GM18870 (cell line): ENCODE results near the gene CXADR.

Experiments used
- ATAC-seq: cut with Tn5 transposase; IDR thresholded peaks from one replicate; pipeline ENCODE4 v1.9.1; 2021; ENCODE audit warnings: moderate library complexity; ENCODE audit not compliant: unreplicated experiment

CXADR gene

DNA sequence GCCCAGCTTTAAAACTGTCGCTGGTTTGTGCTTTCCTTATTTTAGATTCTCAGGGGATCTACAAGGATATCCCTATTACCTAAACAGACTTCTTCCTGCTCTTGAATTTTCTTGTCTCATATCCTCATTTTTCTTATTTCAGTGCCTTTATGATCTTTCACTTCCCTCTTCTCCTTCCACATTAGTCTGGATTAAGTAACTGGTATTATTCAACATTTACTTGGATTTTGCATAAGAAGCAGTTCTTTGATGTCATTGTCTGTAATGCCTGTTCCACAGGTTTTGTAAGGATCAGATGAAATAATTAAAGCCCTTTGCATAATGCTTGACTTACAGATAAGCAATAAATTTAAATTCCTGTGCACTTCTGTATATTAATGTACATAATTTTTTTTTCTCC is 26.5 kb downstream of the CXADR start:
- ATAC-seq = no peak

DNA sequence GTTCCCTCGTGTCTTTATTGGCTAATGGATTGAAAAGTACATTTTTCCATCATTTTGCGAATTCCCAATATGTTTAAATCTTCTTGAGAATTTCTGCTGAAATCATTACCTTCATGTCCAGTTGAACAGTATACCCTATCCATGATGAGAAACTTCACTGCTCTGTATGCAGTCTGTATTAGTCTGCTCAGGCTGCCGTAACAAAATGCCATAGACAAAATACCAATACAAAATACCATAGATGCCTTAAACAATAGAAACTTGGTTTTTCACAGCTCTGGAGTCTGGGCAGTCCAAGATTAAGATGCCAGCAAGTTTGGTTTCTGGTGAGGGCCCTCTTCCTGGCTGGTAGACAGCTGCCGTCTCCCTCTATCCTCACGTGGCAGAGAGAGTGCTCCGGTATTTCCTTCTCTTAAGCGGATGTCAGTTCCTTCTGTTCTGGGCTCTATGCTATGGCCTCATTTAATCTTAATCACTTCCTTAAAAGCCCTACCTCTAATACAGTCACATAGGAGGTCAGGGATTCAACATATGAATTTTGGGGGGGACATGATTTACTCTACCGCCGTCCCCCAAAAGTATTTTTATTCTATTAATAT is 27.0 kb downstream of the CXADR start:
- ATAC-seq = no peak

DNA sequence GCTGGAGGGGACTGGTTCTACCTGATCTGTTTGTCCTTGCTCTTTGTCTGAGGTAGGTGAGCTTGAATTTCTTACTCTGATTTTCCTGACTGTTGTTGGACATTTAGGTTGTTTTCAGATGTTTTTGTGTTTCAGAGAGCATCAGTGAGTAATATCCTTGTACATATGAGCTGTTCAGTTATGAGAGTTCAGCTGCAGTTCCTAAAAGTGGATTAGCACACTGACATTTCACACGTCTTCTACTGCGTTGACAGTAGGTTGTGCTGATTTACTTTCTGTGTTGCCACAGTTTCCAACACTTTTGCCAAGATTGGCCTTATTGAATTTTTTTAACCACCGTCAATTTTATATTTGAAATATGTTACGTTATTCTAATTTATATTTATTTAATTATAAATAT is 27.7 kb downstream of the CXADR start:
- no peak for ATAC-seq

DNA sequence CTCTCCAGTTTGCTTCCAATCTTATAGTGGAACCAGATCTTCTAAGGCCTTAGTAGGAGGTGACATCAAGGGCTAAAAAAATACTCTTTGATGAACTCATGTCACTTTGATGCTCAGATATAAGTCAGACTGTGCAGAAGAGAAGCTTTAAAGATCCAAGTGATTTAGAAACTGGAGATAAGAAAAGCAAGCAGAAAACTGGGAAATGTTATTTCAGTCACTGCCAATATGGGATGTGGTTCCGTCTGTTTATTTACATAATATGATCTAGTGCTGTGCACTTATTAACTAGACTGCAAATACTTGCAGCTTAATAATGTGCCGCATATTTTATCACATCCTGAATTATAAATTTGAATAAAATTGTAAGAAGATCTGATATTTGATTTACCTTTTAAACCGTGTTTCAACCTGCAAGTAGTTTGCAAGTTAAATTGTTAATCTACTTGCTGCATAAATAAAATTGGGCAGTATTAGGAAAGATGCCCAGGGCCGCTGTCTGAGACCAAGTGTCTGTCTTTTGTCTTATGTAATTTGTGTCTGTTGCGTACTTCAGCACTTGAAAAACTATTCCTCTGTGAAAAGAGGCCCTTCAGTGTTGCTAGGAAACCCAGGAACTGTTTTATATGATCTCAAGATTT is 29.6 kb downstream of the CXADR start:
- ATAC-seq = no peak

DNA sequence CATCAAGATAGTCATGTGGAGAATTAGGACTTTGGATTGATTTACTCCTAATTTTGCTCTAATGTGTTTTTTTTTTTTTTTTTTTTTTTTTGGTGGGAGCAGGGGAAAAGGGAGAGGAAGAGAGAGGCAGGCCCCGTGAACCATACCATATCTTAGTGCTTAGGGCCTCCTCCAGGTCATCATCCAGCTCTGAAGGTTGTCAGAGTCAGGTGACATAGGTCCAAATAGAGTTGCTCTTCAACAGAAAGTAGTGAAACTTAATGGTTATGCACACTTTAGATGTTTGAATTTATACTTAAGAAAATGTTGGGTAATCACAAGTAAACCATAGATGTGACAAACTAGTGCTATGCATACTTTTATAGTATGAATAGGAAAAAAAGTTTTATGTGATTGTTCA is 32.2 kb downstream of the CXADR start:
- ATAC-seq = no peak

DNA sequence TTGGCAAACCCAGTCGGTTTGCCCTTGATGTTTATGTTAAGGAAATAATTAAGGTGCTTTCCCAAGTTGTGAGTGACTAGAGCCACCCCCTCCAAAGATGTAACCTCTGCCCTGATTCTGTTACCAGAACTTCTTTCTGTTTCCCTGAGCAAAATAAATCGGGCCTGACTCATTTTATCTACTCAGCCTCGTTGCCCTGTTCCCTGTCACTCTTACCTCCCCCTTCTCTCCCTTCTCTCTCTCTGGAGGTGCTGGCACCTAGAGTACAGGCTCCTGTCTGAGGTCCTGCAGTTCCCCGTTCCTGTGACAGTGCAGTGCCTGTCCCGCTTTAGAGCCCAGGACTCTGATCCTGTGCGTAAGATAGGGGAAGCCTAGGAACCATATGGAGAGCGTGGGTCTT is 35.4 kb downstream of the CXADR start:
- ATAC-seq = no peak

DNA sequence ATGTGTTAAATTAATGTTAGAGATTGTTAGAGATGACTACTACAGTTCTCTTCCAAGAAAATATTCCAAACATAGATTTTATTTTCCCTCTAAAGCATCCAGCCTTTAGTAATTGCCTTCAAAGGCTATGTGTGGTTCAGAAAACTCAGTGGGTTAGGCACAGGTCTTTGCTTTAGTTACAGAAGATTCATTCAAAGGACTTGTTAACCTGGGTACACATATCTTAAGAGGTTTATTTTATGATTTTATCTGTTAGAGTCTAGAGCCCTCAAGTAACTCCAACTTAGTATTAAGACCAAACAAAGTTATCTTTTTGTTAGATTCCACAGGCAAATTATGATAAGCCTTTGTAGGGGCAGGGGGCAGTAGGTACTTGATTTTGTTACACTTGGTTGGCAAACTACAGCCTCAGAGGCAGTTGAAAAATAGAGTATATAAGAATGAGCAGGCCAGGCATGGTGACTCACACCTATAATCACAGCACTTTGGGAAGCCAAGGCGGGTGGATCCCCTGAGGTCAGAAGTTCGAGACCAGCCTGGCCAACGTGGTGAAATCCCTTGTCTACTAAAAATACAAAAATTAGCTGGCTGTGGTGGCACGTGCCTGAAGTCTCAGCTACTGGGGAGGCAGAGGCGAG is 37.9 kb downstream of the CXADR start:
- ATAC-seq = no peak

DNA sequence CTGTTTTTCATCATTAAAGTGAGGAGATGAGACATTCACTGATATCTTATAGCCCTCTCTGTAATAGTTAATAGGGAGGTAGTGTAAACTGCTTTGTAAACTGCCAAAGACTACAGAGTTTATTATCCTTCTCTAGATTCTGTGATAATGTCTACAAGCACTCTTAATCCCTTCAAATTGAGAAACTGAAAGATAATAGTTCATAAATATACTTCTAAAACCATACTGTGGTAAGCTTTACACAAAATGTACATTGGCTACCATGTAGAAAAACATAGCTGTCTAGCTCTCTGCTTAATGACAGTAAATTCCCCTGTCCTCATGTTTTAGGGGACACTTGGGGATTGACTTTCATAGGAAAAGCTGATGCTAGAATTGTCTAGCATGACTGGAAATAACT is 39.6 kb downstream of the CXADR start:
- no peak for ATAC-seq

DNA sequence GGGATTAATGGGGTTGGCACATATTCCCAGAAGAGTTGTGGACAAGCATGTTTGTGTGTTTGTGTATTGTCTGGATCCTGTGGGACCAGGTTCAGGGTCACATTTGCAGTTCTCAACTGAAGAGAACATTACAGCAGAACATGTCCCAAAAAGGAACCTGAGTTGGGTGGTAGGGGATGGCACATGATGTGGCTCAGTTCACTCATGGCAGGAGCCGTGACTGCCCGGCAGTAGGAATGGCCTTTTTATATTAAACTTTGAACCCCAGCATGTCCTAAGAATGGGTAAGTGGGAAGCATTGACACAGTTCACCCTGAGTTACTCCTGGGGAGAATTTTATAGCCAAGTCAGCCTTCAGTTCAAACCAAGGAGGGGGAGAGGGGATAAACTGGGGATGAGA is 41.3 kb downstream of the CXADR start:
- no peak for ATAC-seq

DNA sequence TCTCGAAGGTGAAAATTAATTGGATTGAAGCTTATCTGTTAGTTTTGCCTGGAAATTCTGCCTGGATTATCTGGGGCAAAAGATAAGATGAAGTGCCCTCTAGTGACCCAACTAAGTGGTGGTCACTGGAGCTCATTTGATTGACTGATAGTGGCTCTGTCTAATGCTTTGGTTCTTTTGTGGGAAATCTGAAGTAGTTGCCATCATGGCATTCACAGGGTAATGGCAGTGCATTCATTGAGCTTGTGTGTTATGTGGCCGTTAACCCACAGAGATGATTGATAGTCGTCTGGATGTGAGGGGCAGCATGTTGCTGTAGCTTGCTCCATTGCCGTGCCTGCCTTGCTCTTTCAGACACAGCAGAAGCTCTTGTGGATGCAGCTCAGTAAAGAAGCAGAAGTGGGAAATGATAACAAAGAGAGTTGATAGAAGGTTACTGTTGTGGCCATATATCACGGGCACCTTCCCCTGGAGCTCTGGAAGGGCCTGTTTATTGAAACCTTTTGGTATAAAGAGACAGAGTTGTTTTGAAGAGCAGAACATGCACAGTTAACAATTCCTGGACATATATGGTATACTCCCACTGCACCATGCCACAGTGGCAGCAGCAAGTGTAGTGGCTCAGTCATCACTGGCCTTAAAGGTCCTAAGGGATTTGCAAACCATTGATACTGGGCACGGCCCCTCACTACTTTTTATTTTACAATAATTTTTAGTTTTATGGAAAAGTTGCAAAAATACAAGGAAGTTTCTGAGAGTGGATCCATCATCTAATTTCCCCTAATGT is 42.0 kb downstream of the CXADR start:
- no peak for ATAC-seq

DNA sequence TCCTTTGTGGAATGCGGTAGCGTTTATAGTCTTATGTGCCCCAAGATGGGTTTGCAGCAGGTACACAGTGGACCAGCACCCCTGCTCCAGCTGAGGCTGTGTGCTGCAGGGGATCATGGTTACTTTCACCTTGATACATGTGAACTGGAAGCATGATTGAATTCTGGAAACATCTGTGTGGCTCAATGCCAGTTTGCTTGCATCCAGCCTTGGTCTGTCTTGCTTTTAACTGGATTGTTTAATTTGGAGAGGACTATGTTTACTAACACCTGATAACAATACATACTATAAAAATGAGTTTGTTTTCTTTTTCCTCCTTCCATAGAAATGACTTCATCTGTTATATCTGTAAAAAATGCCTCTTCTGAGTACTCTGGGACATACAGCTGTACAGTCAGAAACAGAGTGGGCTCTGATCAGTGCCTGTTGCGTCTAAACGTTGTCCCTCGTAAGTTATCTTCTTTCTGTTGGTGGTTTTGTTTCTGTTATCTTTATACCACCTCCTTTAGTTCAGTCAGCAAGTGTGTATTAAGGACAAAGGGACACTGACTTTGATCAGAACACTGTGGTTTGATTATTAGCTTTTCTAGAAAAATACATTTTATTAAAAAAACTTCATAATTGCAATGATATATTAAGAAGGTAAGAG is 47.7 kb downstream of the CXADR start:
- no peak for ATAC-seq

DNA sequence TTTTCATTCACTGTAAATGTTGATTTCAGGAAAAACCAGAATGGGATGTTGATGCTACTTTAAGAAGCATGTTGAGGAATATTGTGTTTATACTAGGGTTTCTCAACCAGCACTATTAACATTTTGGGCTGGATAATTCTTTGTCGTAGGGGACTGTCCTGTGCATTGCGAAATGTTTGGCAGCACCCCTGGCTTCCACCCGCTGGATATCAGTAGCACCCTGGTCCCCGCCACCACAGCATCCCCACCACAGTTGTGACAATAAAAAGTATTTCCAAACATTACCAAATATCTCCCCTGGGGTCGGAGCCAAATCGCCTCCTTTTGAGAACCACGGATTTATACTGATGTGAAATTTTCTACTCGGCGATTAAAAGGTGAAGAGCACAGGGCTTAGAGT is 57.9 kb downstream of the CXADR start:
- no peak for ATAC-seq

DNA sequence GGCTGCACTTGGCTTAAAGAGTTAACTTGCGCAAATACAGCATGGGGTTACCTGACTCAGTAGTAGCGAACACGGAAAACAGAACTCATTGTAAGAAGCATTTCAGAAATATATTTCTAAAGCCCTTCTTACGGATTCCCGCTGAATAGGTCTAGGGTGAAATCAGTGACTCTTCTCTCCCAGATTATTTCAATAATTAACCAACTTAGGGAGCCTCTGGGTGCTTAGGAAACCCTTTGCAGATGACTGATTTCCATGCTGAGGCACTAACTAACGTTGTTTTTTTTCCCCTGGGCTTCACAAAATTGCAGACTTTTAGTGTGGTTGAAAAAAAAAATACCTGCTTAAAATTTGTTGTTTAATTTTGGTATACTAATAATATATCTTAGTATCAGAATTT is 59.6 kb downstream of the CXADR start:
- no peak for ATAC-seq

DNA sequence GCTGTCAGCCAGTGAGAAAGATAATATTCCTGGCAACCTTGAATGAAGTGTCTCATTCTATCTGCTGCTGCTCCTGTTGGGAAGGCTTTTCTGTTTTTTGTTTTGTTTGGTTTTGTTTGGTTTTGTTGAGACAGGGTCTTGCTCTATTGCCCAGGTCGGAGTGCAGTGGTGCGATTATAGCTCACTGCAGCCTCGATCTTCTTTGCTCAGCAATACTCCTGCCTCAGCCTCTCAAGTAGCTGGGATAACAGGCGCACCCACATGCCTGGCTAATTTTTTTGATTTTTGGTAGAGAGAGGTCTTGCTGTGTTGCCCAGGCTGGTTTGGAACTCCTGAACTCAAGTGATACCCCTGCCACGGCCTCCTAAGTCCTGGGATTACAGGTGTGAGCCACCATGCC is 62.2 kb downstream of the CXADR start:
- ATAC-seq = no peak

DNA sequence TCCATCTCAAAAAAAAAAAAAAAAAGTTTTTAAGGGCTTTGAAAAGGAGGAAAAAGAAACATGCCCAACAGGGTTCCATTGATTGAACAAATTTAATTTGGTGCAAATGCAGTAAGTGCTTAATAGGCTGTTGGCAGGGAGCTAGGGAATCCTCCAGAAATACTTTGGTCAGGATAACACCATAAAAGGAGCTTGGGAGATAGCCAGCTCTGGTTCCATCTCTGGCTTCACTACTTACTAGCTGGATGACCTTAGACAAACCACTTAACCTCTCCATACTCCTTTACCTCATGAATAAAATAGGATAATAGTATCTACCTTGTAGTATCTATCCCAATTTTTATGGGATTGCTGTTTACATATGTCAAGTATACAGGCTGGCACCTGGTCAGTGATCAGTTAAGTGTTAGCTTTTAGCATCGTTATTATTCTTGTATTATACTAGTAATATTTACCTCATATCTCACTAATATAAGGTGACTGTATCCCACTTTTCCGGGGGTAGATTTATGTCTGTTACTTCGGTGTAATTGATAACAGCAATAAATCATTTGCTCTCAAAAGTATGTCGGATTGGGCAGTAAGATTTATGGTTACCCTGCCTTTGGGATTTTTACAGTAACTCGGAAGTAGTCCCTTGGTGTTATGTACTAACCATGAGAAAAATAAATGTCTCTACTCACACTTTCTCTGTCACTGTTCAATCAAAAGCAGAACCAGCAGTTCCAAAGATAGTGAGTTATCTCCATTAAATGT is 63.4 kb downstream of the CXADR start:
- ATAC-seq = no peak

DNA sequence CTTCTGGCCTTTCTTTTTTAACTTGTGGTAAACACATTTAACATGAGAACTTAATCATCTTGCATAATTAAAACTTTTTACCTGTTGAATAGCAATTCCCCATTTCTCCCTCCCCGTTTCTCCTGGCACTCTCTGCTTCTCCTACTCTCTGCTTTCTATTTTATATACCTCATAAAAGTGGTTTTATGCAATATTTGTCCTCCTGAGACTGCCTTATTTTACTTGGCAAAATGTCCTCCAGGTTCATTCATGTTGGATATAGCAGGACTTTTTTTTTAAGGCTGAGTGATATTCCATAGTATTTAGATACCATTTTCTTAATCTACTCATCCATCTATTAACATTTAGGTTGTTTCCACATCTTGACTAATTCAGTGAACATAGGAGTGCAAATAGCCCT is 64.9 kb downstream of the CXADR start:
- no peak for ATAC-seq

DNA sequence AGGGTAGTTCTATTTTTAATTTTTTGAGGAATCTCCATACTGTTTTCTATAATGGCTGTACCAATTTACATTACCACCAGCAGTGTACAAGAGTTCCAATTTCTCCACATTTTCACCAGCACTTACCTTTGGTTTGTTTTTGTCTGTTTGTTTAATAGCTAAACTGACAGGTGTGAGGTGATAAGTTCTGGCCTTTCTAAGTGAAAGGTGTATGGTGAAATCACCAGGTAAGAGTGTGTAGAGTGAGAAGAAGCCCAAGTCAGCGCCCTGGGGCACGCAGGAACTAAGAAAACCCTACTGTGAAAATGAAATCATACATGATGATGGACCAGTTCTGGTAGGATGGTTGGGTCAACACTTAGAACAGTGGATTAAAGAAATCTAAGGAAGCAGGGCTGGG is 65.3 kb downstream of the CXADR start:
- ATAC-seq = no peak

DNA sequence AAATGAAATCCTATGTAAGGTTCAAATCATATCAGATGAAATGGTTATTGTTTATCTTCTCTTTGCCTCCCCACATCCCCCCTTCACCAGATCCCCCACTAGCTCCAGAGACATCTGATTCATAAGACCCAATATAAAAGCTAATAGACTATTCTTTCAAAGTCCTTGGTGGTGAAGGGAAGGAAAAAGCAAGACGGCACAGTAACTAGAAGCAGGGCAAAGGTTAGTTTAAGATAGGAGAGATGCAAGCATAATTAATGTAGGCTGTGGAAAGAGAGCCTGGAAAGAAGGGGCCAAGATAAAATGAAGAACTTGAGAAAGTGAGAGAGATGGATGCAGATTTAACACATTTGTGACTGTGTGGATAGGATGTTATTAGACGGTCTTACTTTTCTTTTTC is 66.0 kb downstream of the CXADR start:
- no peak for ATAC-seq

DNA sequence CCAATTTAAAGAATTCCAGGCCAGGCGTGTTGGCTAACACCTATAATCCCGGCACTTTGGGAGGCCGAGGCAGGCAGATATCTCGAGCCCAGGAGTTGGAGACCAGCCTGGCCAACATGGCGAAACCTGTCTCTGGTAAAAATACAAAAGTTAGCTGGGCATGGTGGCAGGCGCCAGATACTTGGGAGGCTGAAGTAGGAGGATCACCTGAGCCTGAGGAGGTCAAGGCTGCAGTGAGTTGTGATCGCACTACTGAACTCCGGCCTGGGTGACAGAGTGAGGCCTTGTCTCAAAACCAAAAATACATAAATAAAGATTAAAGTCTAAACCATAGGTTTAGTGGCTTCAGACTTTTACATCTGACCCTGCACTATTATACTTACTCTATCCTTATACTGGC is 67.5 kb downstream of the CXADR start:
- ATAC-seq = no peak

DNA sequence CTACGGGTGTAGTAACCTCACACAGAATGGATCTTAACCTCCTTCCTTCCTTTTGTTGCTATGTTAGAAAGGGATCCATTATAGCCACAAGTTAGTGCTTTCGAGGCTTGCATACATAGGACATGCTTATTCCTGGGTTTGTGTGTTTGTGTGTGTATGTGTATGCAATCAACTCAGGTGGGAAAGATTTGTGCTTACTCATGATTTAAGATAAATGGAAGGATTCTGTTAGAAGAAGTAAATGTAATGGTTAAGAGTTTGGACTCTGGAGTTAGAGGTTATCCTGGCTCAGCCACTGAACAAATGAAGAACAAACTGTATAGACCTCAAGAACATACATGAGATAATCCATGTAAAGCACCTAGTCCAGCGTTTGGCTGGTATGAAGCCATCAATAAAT is 71.1 kb downstream of the CXADR start:
- no peak for ATAC-seq
